GM18951 (cell line): ENCODE results near the gene INO80.
"Not testable (repeated sequence)": the region's sequence is repeated elsewhere in the genome, so short reads cannot be mapped to it uniquely, and the experiment has no call there.

Source experiments
- POLR2A ChIP-seq: IDR thresholded peaks from 4 replicates; pipeline ENCODE4 v1.6.1; 2011; ENCODE audit warnings: mild to moderate bottlenecking; ENCODE audit not compliant: insufficient read length, insufficient read depth; ENCODE audit errors: extremely low read depth
- in situ Hi-C: fragments of 300-500 bp; cut with MboI; formaldehyde crosslinking; loops from one replicate; pipeline ENCODE4 v1.12.0; 2022; ENCODE audit warnings: low sequenced_read_pairs, mixed read lengths, inconsistent platforms; ENCODE audit not compliant: unreplicated experiment

INO80 gene

GRCh38 chr15:40957041-40957555 lies 159.0 kb downstream of the INO80 start:
- no peak for TF ChIP-seq POLR2A
- in situ Hi-C loops = no loop called here

GRCh38 chr15:40956541-40956982 lies 159.5 kb downstream of the INO80 start:
- in situ Hi-C loops = no loop called here
- no peak for TF ChIP-seq POLR2A

- no peak for TF ChIP-seq POLR2A
- in situ Hi-C loops = no loop called here
Measured at GRCh38 chr15:40955930-40956540, 160.0 kb downstream of the INO80 start.

GRCh38 chr15:40955141-40955903 lies 160.8 kb downstream of the INO80 start:
- TF ChIP-seq POLR2A = no peak

GRCh38 chr15:40954158-40954848 lies 161.8 kb downstream of the INO80 start:
- in situ Hi-C loops = not testable (repeated sequence)

More at GRCh38 chr15:40955141-40955903, 160.8 kb downstream of the INO80 start:
- in situ Hi-C loops = no loop called here

- TF ChIP-seq POLR2A = no peak
- in situ Hi-C loops = no loop called here
Measured at GRCh38 chr15:40953713-40954074, 162.4 kb downstream of the INO80 start.

- in situ Hi-C loops = no loop called here
- TF ChIP-seq POLR2A = peak; percentile 78
Measured at GRCh38 chr15:40952901-40953712, 163.0 kb downstream of the INO80 start, which contains the start of gene CHAC1. Gene CHAC1, plus strand, starts transcription at chr15:40953471. Its CDS starts 113 bp downstream, at chr15:40953584.

GRCh38 chr15:40952301-40952900 lies 163.7 kb downstream of the INO80 start:
- TF ChIP-seq POLR2A = no peak
- in situ Hi-C loops = no loop called here

- in situ Hi-C loops = no loop called here
- no peak for TF ChIP-seq POLR2A
Measured at GRCh38 chr15:40951764-40952163, 164.3 kb downstream of the INO80 start.

- no peak for TF ChIP-seq POLR2A
- in situ Hi-C loops = no loop called here
Measured at GRCh38 chr15:40949756-40950207, 166.3 kb downstream of the INO80 start.

- no peak for TF ChIP-seq POLR2A
- in situ Hi-C loops = no loop called here
Measured at GRCh38 chr15:40948706-40949473, 167.2 kb downstream of the INO80 start.
